A549 (cell line): ENCODE results near the gene SUPT3H. TPM values are rescaled to one million over a fixed set of nuclear protein-coding genes. Genes with fewer than 3 reads are reported as not detected.

Experiments
- ATAC-seq, 2 experiments: fragments of 200-7000 bp in 1 of 2; fragments of >200 bp in 1 of 2; cut with Nextera tagmentation in 1 of 2; cut with Tn5 transposase in 1 of 2; 3 replicates each; pipeline versions ENCODE4 v1.8.0 to v1.9.1; 2018 to 2020; ENCODE audit warnings: mild to moderate bottlenecking in 1 of 2, moderate library complexity in 1 of 2
- CTCF ChIA-PET: fragments of 300-600 bp; sonication (Branson Sonifier 250); formaldehyde crosslinking; extraction: SDS; loops from one replicate; lab custom pipeline; 2021; ENCODE audit warnings: antibody characterized with exemption, inconsistent platforms; lab: Yijun Ruan, JAX
- POLR2A ChIA-PET: fragments of 350-600 bp; formaldehyde crosslinking; extraction: SDS; loops from one replicate; lab custom pipeline; 2021; ENCODE audit warnings: antibody characterized with exemption, inconsistent platforms; lab: Yijun Ruan, JAX
- DNase-seq, 2 experiments: peaks; one replicate each; pipeline versions ENCODE4 v3.0.0 to v3.0.0-alpha.2; 2011 to 2016; ENCODE audit warnings: low read depth in 1 of 2, low spot score in 1 of 2
- FAIRE-seq: peaks from 2 replicates; lab custom pipeline; 2011; peaks lifted over from hg19 to GRCh38; lab: Jason Lieb, UNC
- H3K27ac ChIP-seq, 2 experiments: fragments of >200 bp; sonication (Bioruptor Twin); formaldehyde crosslinking; 3 replicates each; pipeline ENCODE4 v1.5.1; 2016 to 2017
- H3K4me1 ChIP-seq: fragments of >200 bp; sonication (Bioruptor Twin); formaldehyde crosslinking; 3 replicates; pipeline ENCODE4 v1.6.1; 2016
- H3K4me2 ChIP-seq: fragments of >200 bp; sonication (Bioruptor Twin); formaldehyde crosslinking; 3 replicates; pipeline ENCODE4 v1.6.1; 2016
- H3K4me3 ChIP-seq: fragments of >200 bp; sonication (Bioruptor Twin); formaldehyde crosslinking; 3 replicates; pipeline ENCODE4 v1.5.1; 2016
- H3K9me3 ChIP-seq: fragments of >200 bp; sonication (Bioruptor Twin); formaldehyde crosslinking; 3 replicates; pipeline ENCODE4 v1.6.1; 2016
- CBX2 ChIP-seq: fragments of 200-600 bp; sonication (generic); IDR thresholded peaks from 2 replicates; pipeline ENCODE4 v1.6.1; 2016; ENCODE audit warnings: low read depth, mild to moderate bottlenecking, borderline replicate concordance
- EHF ChIP-seq: fragments of 250-450 bp; sonication (Bioruptor Pico); IDR thresholded peaks from 2 replicates; pipeline ENCODE4 v1.5.0; 2020; ENCODE audit warnings: mild to moderate bottlenecking
- EHMT2 ChIP-seq: fragments of 200-600 bp; sonication (generic); IDR thresholded peaks from 2 replicates; pipeline ENCODE4 v1.6.1; 2016; ENCODE audit warnings: antibody characterized with exemption, low read depth, mild to moderate bottlenecking, moderate library complexity
- EP300 ChIP-seq, 2 experiments: fragments of >200 bp; sonication (Bioruptor Twin); formaldehyde crosslinking; IDR thresholded peaks; 2 replicates in 1 of 2; 3 replicates in 1 of 2; pipeline ENCODE4 v1.6.1; 2016 to 2017
- FOSL2 ChIP-seq, 2 experiments: fragments of 450-650 bp in 1 of 2; fragments of >200 bp in 1 of 2; sonication (Bioruptor Twin) in 1 of 2; formaldehyde crosslinking; IDR thresholded peaks; 2 replicates each; pipeline versions ENCODE4 v1.5.0 to v1.6.1; 2016 to 2020; ENCODE audit warnings: mild to moderate bottlenecking in 1 of 2, moderate library complexity in 1 of 2
- HEYL ChIP-seq: fragments of 250-450 bp; sonication (Bioruptor Pico); IDR thresholded peaks from 2 replicates; pipeline ENCODE4 v1.8.0; 2021; ENCODE audit warnings: mild to moderate bottlenecking, moderate library complexity
- HOXB5 ChIP-seq: fragments of 250-450 bp; sonication (Bioruptor Pico); IDR thresholded peaks from 2 replicates; pipeline ENCODE4 v1.5.0; 2020; ENCODE audit warnings: mild to moderate bottlenecking, moderate library complexity
- MAFK ChIP-seq: fragments of 450-650 bp; IDR thresholded peaks from 2 replicates; pipeline ENCODE4 v1.6.1; 2014; ENCODE audit not compliant: partially characterized antibody
- MAZ ChIP-seq: fragments of 150-350 bp; IDR thresholded peaks from 2 replicates; pipeline ENCODE4 v1.6.1; 2014; ENCODE audit warnings: antibody characterized with exemption, low read depth, low read length, borderline replicate concordance
- NR3C1 ChIP-seq: fragments of >200 bp; sonication (Bioruptor Twin); formaldehyde crosslinking; IDR thresholded peaks from 3 replicates; pipeline ENCODE4 v1.6.1; 2017
- PBX3 ChIP-seq: IDR thresholded peaks from 2 replicates; pipeline ENCODE4 v1.6.1; 2012
- RARB ChIP-seq: fragments of 250-450 bp; sonication (Bioruptor Pico); IDR thresholded peaks from 2 replicates; pipeline ENCODE4 v1.8.0; 2021; ENCODE audit warnings: mild to moderate bottlenecking, moderate library complexity
- RCOR1 ChIP-seq: fragments of 150-350 bp; IDR thresholded peaks from 2 replicates; pipeline ENCODE4 v1.6.1; 2014; ENCODE audit warnings: antibody characterized with exemption, low read length, low read depth
- REST ChIP-seq: fragments of 200-600 bp; sonication (generic); IDR thresholded peaks from 2 replicates; pipeline ENCODE4 v1.6.1; 2016; ENCODE audit warnings: antibody characterized with exemption, mild to moderate bottlenecking, moderate library complexity
- RNF2 ChIP-seq: fragments of 200-600 bp; sonication (generic); IDR thresholded peaks from 2 replicates; pipeline ENCODE4 v1.6.1; 2016; ENCODE audit warnings: low read depth, mild to moderate bottlenecking, antibody characterized with exemption, moderate library complexity, borderline replicate concordance
- SMC3 ChIP-seq: fragments of >200 bp; sonication (Bioruptor Twin); formaldehyde crosslinking; IDR thresholded peaks from 3 replicates; pipeline ENCODE4 v1.6.1; 2018; ENCODE audit warnings: inconsistent platforms
- SREBF2 ChIP-seq: fragments of 450-650 bp; IDR thresholded peaks from 2 replicates; pipeline ENCODE4 v1.6.1; 2014; ENCODE audit warnings: mild to moderate bottlenecking, moderate library complexity
- TFCP2L1 ChIP-seq: fragments of 250-450 bp; sonication (Bioruptor Pico); IDR thresholded peaks from 2 replicates; pipeline ENCODE4 v1.5.0; 2021; ENCODE audit warnings: mild to moderate bottlenecking
- ZC3H11A ChIP-seq: fragments of 450-650 bp; IDR thresholded peaks from 2 replicates; pipeline ENCODE4 v1.6.1; 2014; ENCODE audit warnings: antibody characterized with exemption, mild to moderate bottlenecking
- ZFP36 ChIP-seq: fragments of 450-650 bp; IDR thresholded peaks from 2 replicates; pipeline ENCODE4 v1.6.1; 2014; ENCODE audit warnings: borderline replicate concordance; ENCODE audit not compliant: partially characterized antibody
- WGBS: methylation state at CpG from one replicate; pipeline ENCODE4 v1.1.6; 2017; ENCODE audit errors: missing lambda C conversion rate; 5-methylcytosine and 5-hydroxymethylcytosine counted together
- polyA plus RNA-seq, 4 experiments: library from polyadenylated mRNA; depleted of rRNA in 3 of 4; stranded (reverse); fragments of >200 nt; fragmentation: RNase III in 1 of 4; extraction: RNeasy Plus Mini Kit Qiagen cat#74134 plus additional on column Dnase treatment in 1 of 4; gene quantifications; 2 replicates in 3 of 4; 3 replicates in 1 of 4; pipeline ENCODE4 v1.2.3, GENCODE V29; 2011 to 2017
- TF ChIP-seq, protein P1 (sequence below): fragments of 250-450 bp; sonication (Bioruptor Pico); IDR thresholded peaks from 2 replicates; pipeline ENCODE4 v1.5.0; 2020; ENCODE audit warnings: low read depth, mild to moderate bottlenecking, moderate library complexity

The SUPT3H gene
- polyA plus RNA-seq, 2 of the 4 experiments (the other 2 are of a cell fraction), result 4.3 to 6.2 TPM

DNA sequence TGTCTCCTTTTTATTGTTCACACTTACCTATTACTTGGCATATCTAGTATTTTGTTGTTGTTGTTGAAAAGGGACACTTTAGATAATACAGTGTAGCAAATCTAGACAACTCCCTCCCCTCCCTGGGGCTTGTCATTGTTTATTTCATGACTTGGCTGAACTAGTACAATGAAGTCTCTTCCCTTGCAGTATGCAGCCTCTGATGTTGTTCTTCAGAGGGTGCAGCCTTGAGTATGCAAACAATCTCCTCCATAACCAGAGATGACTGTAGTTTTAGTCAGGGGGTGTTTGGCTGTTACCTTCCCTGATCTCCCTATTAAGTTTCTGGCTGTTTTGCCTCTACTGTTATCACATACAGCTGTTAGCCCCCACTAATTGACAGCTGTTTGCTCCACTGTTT, 365.0 kb downstream of the SUPT3H start (continued):
- TF ChIP-seq EHMT2, result no peak
- no peak for TF ChIP-seq NR3C1
- no peak for TF ChIP-seq CBX2
- TF ChIP-seq HOXB5 (CRISPR knock-in tag), result no peak

GRCh38 chr6:45009576-45009975, 368.2 kb downstream of the SUPT3H start:
- Histone ChIP-seq H3K4me2 (no peak overlapping the region), H3K9me3 (no peaks in the 10 kb centered on the region), H3K27ac (no peak overlapping the region), H3K4me1 (no peaks in the 10 kb centered on the region), H3K4me3 (no peak overlapping the region)
- FAIRE-seq, result no peak
- TF ChIP-seq ZFP36 (no peak), EP300 (IDR thresholded peaks at IDR 0.05) (no peak), PBX3 (no peak), SMC3 (no peak), TFCP2L1 (CRISPR knock-in tag) (no peak), HEYL (CRISPR knock-in tag) (no peak), SREBF2 (no peak), MAZ (no peak), ZC3H11A (no peak), RARB (CRISPR knock-in tag) (no peak), MAFK (no peak), RCOR1 (no peak), RNF2 (no peak), EHF (no peak)
- TF ChIP-seq, protein P1, sequence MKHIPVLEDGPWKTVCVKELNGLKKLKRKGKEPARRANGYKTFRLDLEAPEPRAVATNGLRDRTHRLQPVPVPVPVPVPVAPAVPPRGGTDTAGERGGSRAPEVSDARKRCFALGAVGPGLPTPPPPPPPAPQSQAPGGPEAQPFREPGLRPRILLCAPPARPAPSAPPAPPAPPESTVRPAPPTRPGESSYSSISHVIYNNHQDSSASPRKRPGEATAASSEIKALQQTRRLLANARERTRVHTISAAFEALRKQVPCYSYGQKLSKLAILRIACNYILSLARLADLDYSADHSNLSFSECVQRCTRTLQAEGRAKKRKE (CRISPR knock-in tag), result no peak
- ChIA-PET CTCF (no interaction called here), POLR2A (no interaction called here)
- no peak for DNase-seq
- no peak for ATAC-seq
- 71% methylated on average over 3 of the region's 3 CpGs for WGBS

DNA sequence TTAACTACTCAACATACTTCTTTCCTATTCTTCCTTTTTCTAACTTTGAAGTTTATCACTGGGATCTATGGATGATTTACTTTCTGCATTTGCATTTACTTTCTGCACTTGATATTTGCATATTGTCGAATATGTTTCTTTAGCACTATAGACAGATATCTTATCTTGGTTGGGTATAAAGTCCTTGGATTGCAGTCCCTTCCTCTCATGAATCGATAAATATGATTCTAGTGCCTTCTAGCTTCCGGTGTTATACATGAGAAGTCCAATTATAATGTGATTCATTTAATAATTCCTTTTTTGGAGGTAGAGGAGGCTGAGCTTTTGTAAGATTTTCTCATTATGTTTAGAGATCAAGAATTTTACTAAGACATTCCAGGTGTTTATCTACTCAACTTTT, 370.8 kb downstream of the SUPT3H start:
- Histone ChIP-seq H3K4me3 (no peak overlapping the region), H3K9me3 (no peaks in the 10 kb centered on the region), H3K4me1 (no peaks in the 10 kb centered on the region), H3K4me2 (no peak overlapping the region)
- no peak for ATAC-seq
- WGBS, result 90% methylated on average over 3 of the region's 3 CpGs
- CTCF ChIA-PET, result interaction anchor here (0.6 kb wide), 1 partner anchor 428 kb away, joined by 3 read pairs; no protein-coding TSS in a partner anchor
- DNase-seq, result no peak
- TF ChIP-seq REST (no peak), FOSL2 (IDR thresholded peaks at IDR 0.05) (no peak), FOSL2 (CRISPR knock-in tag; IDR thresholded peaks at IDR 0.05) (no peak)
- TF ChIP-seq, protein P1 (CRISPR knock-in tag), result no peak
- TF ChIP-seq, all 56 proteins: peak for 0
- no peak overlapping the region for H3K27ac ChIP-seq
- no peak for FAIRE-seq
- POLR2A ChIA-PET, result no interaction called here
